Spleen (tissue), 7 donors: ENCODE measurements around the gene SLC16A13.

ENCODE experiments used
- POLR2AphosphoS5 ChIP-seq, 3 donors: sonication (generic); formaldehyde crosslinking; IDR thresholded peaks; one replicate each; pipeline ENCODE4 v1.5.1; 2017; ENCODE audit warnings: antibody characterized with exemption in 3 of 3
- TF ChIP-seq, protein P1 (sequence below), 11 experiments: fragments of 200-600 bp in 7 of 11; fragments of 450-650 bp in 4 of 11; sonication (generic) in 4 of 11; IDR thresholded peaks in 8 of 11; conservative IDR thresholded peaks in 3 of 11; 1 replicate in 7 of 11; 2 replicates in 4 of 11; pipeline versions ENCODE4 v1.4.0 to v1.8.0; 2016 to 2021; ENCODE audit warnings: antibody characterized with exemption in 11 of 11, inconsistent platforms in 4 of 11, mild to moderate bottlenecking in 1 of 11
- donor health status: DM: no; HTN: no; CAD: no; lungs with moderate emphysema.
- donor health status: DM: no; HTN: no; CAD: no.
- donor health status: DM: no; HTN: no; CAD: no.

DNA sequence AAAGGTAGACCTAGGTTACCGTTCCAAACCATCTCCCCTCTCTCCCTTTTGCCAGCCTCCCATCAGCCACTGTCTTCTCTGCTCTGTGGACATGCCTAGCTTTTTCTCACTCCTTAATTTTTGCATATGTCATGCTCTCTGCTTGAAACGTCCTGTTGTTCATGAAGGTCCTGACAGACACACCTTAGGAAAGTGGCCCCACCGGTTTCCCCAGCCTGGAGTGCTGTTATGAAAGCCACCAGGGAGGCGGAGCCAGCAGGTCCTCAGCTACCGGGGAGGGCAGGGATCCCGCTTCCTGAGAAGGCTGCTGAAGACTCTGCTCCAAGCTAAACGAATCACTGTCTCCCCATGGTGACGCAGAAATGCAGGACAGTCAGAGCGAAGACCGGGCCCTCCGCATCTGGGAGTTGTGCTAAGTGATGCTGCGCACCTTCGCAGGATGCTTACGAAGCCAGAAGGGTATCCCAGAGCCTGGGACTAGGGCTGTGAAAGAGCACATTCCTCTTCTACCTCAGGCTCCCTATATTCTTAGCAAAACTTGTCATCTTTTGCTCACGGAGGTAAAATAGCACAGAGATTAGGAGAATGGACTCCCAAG is 10.4 kb downstream of the SLC16A13 start:
- TF ChIP-seq, protein P1, sequence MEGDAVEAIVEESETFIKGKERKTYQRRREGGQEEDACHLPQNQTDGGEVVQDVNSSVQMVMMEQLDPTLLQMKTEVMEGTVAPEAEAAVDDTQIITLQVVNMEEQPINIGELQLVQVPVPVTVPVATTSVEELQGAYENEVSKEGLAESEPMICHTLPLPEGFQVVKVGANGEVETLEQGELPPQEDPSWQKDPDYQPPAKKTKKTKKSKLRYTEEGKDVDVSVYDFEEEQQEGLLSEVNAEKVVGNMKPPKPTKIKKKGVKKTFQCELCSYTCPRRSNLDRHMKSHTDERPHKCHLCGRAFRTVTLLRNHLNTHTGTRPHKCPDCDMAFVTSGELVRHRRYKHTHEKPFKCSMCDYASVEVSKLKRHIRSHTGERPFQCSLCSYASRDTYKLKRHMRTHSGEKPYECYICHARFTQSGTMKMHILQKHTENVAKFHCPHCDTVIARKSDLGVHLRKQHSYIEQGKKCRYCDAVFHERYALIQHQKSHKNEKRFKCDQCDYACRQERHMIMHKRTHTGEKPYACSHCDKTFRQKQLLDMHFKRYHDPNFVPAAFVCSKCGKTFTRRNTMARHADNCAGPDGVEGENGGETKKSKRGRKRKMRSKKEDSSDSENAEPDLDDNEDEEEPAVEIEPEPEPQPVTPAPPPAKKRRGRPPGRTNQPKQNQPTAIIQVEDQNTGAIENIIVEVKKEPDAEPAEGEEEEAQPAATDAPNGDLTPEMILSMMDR (IDR thresholded peaks at IDR 0.05 in 8 of 11, conservative IDR thresholded peaks at IDR 0.05 in 3 of 11), result no peak
- no peak for TF ChIP-seq POLR2AphosphoS5 (IDR thresholded peaks at IDR 0.05)
